GM12878 (cell line): ENCODE measurements around the gene FBXO27. TPM values are rescaled to one million over a fixed set of nuclear protein-coding genes. Genes with fewer than 3 reads are reported as not detected.

Experiments
- ATAC-seq: fragments of 200-7000 bp; cut with Tn5 transposase; 3 replicates; pipeline ENCODE4 v1.9.1; 2020; ENCODE audit warnings: mild to moderate bottlenecking, moderate library complexity
- BruUV-seq: library from RNA; stranded (reverse); fragments of 400-500 nt; replicated peaks from 2 replicates; lab custom pipeline; 2021; lab: Mats Ljungman, UMichigan
- CTCF ChIA-PET: fragments of 300-600 bp; sonication (Branson Sonifier 250); formaldehyde crosslinking; extraction: SDS; loops from one replicate; lab custom pipeline; 2021; ENCODE audit warnings: inconsistent platforms; lab: Yijun Ruan, JAX
- POLR2A ChIA-PET: fragments of 350-600 bp; formaldehyde crosslinking; extraction: SDS; loops from one replicate; lab custom pipeline; 2021; ENCODE audit warnings: inconsistent platforms; lab: Charles Lee
- RAD21 ChIA-PET: fragments of 300-600 bp; sonication (Branson Sonifier 250); formaldehyde crosslinking; loops from one replicate; lab custom pipeline; 2023; ENCODE audit warnings: antibody characterized with exemption; ENCODE audit not compliant: unreplicated experiment; lab: Charles Lee
- SMC1A ChIA-PET: fragments of 300-600 bp; sonication (Branson Sonifier 250); formaldehyde crosslinking; loops from one replicate; lab custom pipeline; 2023; ENCODE audit not compliant: unreplicated experiment, uncharacterized antibody; lab: Charles Lee
- DNase-seq: peaks from one replicate; pipeline ENCODE4 v3.0.0-alpha.2; 2011; ENCODE audit warnings: low read depth, low spot score
- FAIRE-seq: peaks from 3 replicates; lab custom pipeline; 2011; peaks lifted over from hg19 to GRCh38; lab: Jason Lieb, UNC
- H2AFZ ChIP-seq: 2 replicates; pipeline ENCODE4 v1.6.0; 2011; ENCODE audit warnings: low read depth, low read length, control low read depth; ENCODE audit not compliant: control insufficient read depth
- H3K27ac ChIP-seq: 2 replicates; pipeline ENCODE4 v1.5.1; 2011; ENCODE audit warnings: control low read depth; ENCODE audit not compliant: control insufficient read depth, insufficient read depth
- H3K27me3 ChIP-seq, 2 experiments: replicated peaks in 1 of 2; 2 replicates each; pipeline versions ENCODE4 v1.6.0 to v1.6.1; 2011; ENCODE audit warnings: low read length in 1 of 2; ENCODE audit not compliant: control insufficient read depth in 2 of 2, insufficient read depth in 2 of 2
- H3K36me3 ChIP-seq, 2 experiments: 2 replicates each; pipeline ENCODE4 v1.5.1; 2011; ENCODE audit warnings: low read length in 1 of 2; ENCODE audit not compliant: control insufficient read depth in 2 of 2, insufficient read depth in 2 of 2
- H3K4me1 ChIP-seq: 2 replicates; pipeline ENCODE4 v1.6.1; 2011; ENCODE audit warnings: mild to moderate bottlenecking, low read length, moderate library complexity, mixed read lengths; ENCODE audit not compliant: control insufficient read depth, insufficient read depth
- H3K4me2 ChIP-seq: 2 replicates; pipeline ENCODE4 v1.6.0; 2011; ENCODE audit warnings: control low read depth; ENCODE audit not compliant: control insufficient read depth, insufficient read depth
- H3K4me3 ChIP-seq: fragments of 200-600 bp; sonication (generic); 2 replicates; pipeline ENCODE4 v1.5.1; 2016
- H3K79me2 ChIP-seq: 2 replicates; pipeline ENCODE4 v1.6.0; 2011; ENCODE audit warnings: low read length; ENCODE audit not compliant: control insufficient read depth, insufficient read depth
- H3K9ac ChIP-seq: 2 replicates; pipeline ENCODE4 v1.8.0; 2011; ENCODE audit warnings: low read length, control low read depth, mixed read lengths; ENCODE audit not compliant: control insufficient read depth, insufficient read depth
- H3K9me3 ChIP-seq: replicated peaks from 3 replicates; pipeline ENCODE4 v1.5.1; 2011; ENCODE audit warnings: mild to moderate bottlenecking, low read length; ENCODE audit not compliant: control insufficient read depth, insufficient read depth
- H4K20me1 ChIP-seq: 2 replicates; pipeline ENCODE4 v1.6.0; 2011; ENCODE audit not compliant: control insufficient read depth, insufficient read depth
- CHD1 ChIP-seq: IDR thresholded peaks from 2 replicates; pipeline ENCODE4 v1.6.1; 2012; ENCODE audit warnings: low read depth, low read length, improper control_type of control experiment
- FOXM1 ChIP-seq: IDR thresholded peaks from 2 replicates; pipeline ENCODE4 v1.6.1; 2012; ENCODE audit warnings: low read depth, mild to moderate bottlenecking, inconsistent platforms, low read length, moderate library complexity
- KLF5 ChIP-seq: fragments of 450-650 bp; IDR thresholded peaks from 2 replicates; pipeline ENCODE4 v1.6.1; 2014; ENCODE audit warnings: mild to moderate bottlenecking; ENCODE audit not compliant: partially characterized antibody
- POU2F2 ChIP-seq: IDR thresholded peaks from 3 replicates; pipeline ENCODE4 v1.6.1; 2011; ENCODE audit warnings: low read depth, mild to moderate bottlenecking, low read length, borderline replicate concordance
- RAD51 ChIP-seq: fragments of 450-650 bp; IDR thresholded peaks from 2 replicates; pipeline ENCODE4 v1.6.1; 2016; ENCODE audit warnings: moderate library complexity, mild to moderate bottlenecking, inconsistent platforms
- RB1 ChIP-seq: fragments of 450-650 bp; formaldehyde crosslinking; IDR thresholded peaks from 2 replicates; pipeline ENCODE4 v1.6.1; 2017; ENCODE audit warnings: mild to moderate bottlenecking, borderline replicate concordance
- SIX5 ChIP-seq: IDR thresholded peaks from 2 replicates; pipeline ENCODE4 v1.6.1; 2011; ENCODE audit warnings: mild to moderate bottlenecking, low read depth, low read length, moderate library complexity; ENCODE audit not compliant: severe bottlenecking
- SMAD5 ChIP-seq: IDR thresholded peaks from 2 replicates; pipeline ENCODE4 v1.6.1; 2016; ENCODE audit warnings: antibody characterized with exemption, low read depth
- SP1 ChIP-seq: IDR thresholded peaks from one replicate; pipeline ENCODE4 v1.6.1; 2011; ENCODE audit warnings: low read depth, low read length
- SREBF2 ChIP-seq: IDR thresholded peaks from 2 replicates; pipeline ENCODE4 v1.6.1; 2012; ENCODE audit warnings: mild to moderate bottlenecking, low read length
- TARDBP ChIP-seq: IDR thresholded peaks from 2 replicates; pipeline ENCODE4 v1.6.1; 2016; ENCODE audit warnings: borderline replicate concordance
- TBL1XR1 ChIP-seq: IDR thresholded peaks from 2 replicates; pipeline ENCODE4 v1.6.1; 2012; ENCODE audit warnings: low read depth, low read length, improper control_type of control experiment
- ZNF207 ChIP-seq: fragments of 450-650 bp; IDR thresholded peaks from 2 replicates; pipeline ENCODE4 v1.6.1; 2014; ENCODE audit warnings: antibody characterized with exemption, mild to moderate bottlenecking, borderline replicate concordance
- ZNF384 ChIP-seq: IDR thresholded peaks from 2 replicates; pipeline ENCODE4 v1.6.1; 2012; ENCODE audit warnings: low read depth, mild to moderate bottlenecking, low read length, improper control_type of control experiment, borderline replicate concordance
- ZZZ3 ChIP-seq: IDR thresholded peaks from 2 replicates; pipeline ENCODE4 v1.6.1; 2011; ENCODE audit warnings: low read depth; ENCODE audit not compliant: control insufficient read depth, insufficient read length
- WGBS: methylation state at CpG from one replicate; pipeline ENCODE4 v1.1.6; 2016; ENCODE audit warnings: low lambda C conversion rate; ENCODE audit not compliant: insufficient replicate concordance, insufficient coverage; ENCODE audit errors: missing lambda C conversion rate; 5-methylcytosine and 5-hydroxymethylcytosine counted together
- in situ Hi-C: fragments of 300-500 bp; cut with MboI; formaldehyde crosslinking; loops from 9 replicates; pipeline ENCODE4 v1.14.3; 2018; ENCODE audit warnings: mixed read lengths
- intact Hi-C: fragments of 100-400 bp; cut with micrococcal nuclease; formaldehyde crosslinking; loops from one replicate; pipeline ENCODE4 v1.14.2; 2022; ENCODE audit not compliant: unreplicated experiment
- polyA plus RNA-seq, 11 experiments: library from polyadenylated mRNA; depleted of rRNA in 4 of 11; unstranded in 6 of 11; stranded (reverse) in 5 of 11; fragments of >200 nt; fragmentation: Nextera tagmentation in 4 of 11; fragmentation: Illumina TruSeq in 1 of 11; extraction: Ambion mirVana in 4 of 11; extraction: Trizol in 1 of 11; gene quantifications; 1 replicate in 1 of 11; 2 replicates in 10 of 11; pipeline versions ENCODE4 v1.2.1 to v1.2.3, GENCODE V29; 2011 to 2016; ENCODE audit warnings: inconsistent platforms in 2 of 11, missing spikeins in 2 of 11, low read depth in 1 of 11
- total RNA-seq, 4 experiments: library from RNA; depleted of rRNA in 3 of 4; stranded (reverse); fragments of >200 nt in 3 of 4; fragmentation: Illumina TruSeq in 1 of 4; extraction: Trizol in 1 of 4; gene quantifications; 2 replicates each; pipeline versions ENCODE4 v1.2.1 to v1.2.3, GENCODE V29; 2013 to 2021
- TF ChIP-seq, protein P1 (sequence below): fragments of 450-650 bp; formaldehyde crosslinking; IDR thresholded peaks from 2 replicates; pipeline ENCODE4 v1.4.0; 2020; ENCODE audit warnings: mild to moderate bottlenecking, moderate library complexity
- TF ChIP-seq, protein P2 (sequence below): IDR thresholded peaks from 2 replicates; pipeline ENCODE4 v1.6.1; 2011; ENCODE audit warnings: low read depth, low read length, improper control_type of control experiment, borderline replicate concordance
- TF ChIP-seq, protein P3 (sequence below): IDR thresholded peaks from 2 replicates; pipeline ENCODE4 v1.6.1; 2011; ENCODE audit warnings: low read depth, mild to moderate bottlenecking, low read length, moderate library complexity, borderline replicate concordance; ENCODE audit errors: extremely low read depth
- TF ChIP-seq, protein P4 (sequence below): IDR thresholded peaks from 2 replicates; pipeline ENCODE4 v1.6.1; 2011; ENCODE audit warnings: mild to moderate bottlenecking, low read depth, low read length, moderate library complexity; ENCODE audit not compliant: insufficient replicate concordance

FBXO27 gene
- total and polyA plus RNA-seq, 10 of the 15 experiments (the other 5 are each of a cell fraction or from before 2014, with no cell fraction given) = 3.1 to 15.4 (median 7.1) TPM

DNA sequence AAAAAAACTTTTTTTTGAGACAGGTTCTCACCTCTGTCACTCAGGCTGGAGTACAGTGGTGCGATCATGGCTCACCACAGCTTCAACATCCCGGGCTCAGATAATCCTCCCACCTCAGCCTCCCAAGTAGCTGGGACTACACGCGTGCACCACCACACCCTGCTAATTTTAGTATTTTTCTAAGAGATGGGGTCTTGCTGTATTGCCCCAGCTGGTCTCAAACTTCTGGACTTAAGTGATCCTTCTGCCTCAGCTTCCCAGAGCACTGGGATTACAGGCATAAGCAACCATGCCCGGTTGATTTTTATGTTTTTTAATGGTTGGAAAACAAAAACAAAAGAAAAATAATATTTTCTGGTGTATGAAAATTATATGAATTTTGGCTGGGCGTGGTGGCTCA lies 42.6 kb upstream of the FBXO27 start (continued):
- TF ChIP-seq, protein P1, sequence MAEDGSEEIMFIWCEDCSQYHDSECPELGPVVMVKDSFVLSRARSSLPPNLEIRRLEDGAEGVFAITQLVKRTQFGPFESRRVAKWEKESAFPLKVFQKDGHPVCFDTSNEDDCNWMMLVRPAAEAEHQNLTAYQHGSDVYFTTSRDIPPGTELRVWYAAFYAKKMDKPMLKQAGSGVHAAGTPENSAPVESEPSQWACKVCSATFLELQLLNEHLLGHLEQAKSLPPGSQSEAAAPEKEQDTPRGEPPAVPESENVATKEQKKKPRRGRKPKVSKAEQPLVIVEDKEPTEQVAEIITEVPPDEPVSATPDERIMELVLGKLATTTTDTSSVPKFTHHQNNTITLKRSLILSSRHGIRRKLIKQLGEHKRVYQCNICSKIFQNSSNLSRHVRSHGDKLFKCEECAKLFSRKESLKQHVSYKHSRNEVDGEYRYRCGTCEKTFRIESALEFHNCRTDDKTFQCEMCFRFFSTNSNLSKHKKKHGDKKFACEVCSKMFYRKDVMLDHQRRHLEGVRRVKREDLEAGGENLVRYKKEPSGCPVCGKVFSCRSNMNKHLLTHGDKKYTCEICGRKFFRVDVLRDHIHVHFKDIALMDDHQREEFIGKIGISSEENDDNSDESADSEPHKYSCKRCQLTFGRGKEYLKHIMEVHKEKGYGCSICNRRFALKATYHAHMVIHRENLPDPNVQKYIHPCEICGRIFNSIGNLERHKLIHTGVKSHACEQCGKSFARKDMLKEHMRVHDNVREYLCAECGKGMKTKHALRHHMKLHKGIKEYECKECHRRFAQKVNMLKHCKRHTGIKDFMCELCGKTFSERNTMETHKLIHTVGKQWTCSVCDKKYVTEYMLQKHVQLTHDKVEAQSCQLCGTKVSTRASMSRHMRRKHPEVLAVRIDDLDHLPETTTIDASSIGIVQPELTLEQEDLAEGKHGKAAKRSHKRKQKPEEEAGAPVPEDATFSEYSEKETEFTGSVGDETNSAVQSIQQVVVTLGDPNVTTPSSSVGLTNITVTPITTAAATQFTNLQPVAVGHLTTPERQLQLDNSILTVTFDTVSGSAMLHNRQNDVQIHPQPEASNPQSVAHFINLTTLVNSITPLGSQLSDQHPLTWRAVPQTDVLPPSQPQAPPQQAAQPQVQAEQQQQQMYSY (CRISPR knock-in tag) = no peak
- TF ChIP-seq, protein P2, sequence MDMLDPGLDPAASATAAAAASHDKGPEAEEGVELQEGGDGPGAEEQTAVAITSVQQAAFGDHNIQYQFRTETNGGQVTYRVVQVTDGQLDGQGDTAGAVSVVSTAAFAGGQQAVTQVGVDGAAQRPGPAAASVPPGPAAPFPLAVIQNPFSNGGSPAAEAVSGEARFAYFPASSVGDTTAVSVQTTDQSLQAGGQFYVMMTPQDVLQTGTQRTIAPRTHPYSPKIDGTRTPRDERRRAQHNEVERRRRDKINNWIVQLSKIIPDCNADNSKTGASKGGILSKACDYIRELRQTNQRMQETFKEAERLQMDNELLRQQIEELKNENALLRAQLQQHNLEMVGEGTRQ = no peak
- no peak for TF ChIP-seq SP1

DNA sequence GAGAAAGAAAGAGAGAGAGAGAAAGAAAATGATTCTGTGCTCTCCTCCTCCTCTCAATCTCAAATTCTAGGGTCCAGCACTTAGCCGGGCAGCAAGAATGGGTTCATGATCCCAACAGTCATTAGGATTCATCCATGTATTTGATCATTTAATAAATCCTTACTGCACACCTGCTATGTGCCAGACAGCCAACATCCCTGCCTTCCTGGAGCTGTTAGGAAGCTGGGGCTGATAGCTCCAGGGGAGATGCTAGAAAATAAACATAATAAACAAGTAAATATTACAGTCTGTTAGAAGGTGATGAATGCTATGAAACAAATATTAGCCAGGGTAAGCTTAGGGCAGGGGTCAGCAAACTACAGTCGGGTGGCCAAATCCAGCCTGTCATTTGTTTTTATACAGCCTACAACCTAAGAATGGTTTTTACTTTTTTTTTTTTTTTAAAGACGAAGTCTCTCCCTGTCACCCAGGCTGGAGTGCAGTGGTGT lies 41.9 kb upstream of the FBXO27 start:
- Histone ChIP-seq H2AFZ (no peak overlapping the region), H3K27ac (no peak overlapping the region), H3K36me3 (no peaks in the 10 kb centered on the region), H3K4me2 (no peak overlapping the region), H3K27me3 (no peaks in the 10 kb centered on the region), H3K4me3 (no peak overlapping the region), H3K9ac (no peak overlapping the region), H3K79me2 (no peaks in the 10 kb centered on the region), H3K9me3 (no peaks in the 10 kb centered on the region), H4K20me1 (no peaks in the 10 kb centered on the region), H3K4me1 (no peaks in the 10 kb centered on the region)
- FAIRE-seq = no peak
- WGBS = 82% methylated on average over 3 of the region's 3 CpGs
- no peak for ATAC-seq
- SMC1A ChIA-PET = no interaction called here
- CTCF ChIA-PET = interaction anchor here (0.5 to 1.1 kb wide), 2 partner anchors 23 to 46 kb away, joined by 3 read pairs; no protein-coding TSS in a partner anchor
- BruUV-seq = no TSS peak
- no peak for DNase-seq
- POLR2A ChIA-PET = no interaction called here
- intact Hi-C loops = no loop called here
- in situ Hi-C loops = no loop called here
- RAD21 ChIA-PET = no interaction called here
- TF ChIP-seq TARDBP (no peak), SREBF2 (no peak), SMAD5 (no peak), ZNF207 (no peak), KLF5 (no peak), POU2F2 (no peak), ZZZ3 (no peak), SIX5 (no peak), RB1 (no peak), CHD1 (no peak), RAD51 (no peak), ZNF384 (no peak), TBL1XR1 (no peak), FOXM1 (no peak)
- TF ChIP-seq, protein P3, sequence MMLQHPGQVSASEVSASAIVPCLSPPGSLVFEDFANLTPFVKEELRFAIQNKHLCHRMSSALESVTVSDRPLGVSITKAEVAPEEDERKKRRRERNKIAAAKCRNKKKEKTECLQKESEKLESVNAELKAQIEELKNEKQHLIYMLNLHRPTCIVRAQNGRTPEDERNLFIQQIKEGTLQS = no peak
- TF ChIP-seq, protein P4, sequence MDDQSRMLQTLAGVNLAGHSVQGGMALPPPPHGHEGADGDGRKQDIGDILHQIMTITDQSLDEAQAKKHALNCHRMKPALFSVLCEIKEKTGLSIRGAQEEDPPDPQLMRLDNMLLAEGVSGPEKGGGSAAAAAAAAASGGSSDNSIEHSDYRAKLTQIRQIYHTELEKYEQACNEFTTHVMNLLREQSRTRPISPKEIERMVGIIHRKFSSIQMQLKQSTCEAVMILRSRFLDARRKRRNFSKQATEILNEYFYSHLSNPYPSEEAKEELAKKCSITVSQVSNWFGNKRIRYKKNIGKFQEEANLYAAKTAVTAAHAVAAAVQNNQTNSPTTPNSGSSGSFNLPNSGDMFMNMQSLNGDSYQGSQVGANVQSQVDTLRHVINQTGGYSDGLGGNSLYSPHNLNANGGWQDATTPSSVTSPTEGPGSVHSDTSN = no peak
